HCT116 (cell line): ENCODE data around the gene ORC6. TPM values are rescaled to one million over a fixed set of nuclear protein-coding genes. Genes with fewer than 3 reads are reported as not detected.

Experiments
- ATAC-seq: fragments of 200-7000 bp; cut with Tn5 transposase; 2 replicates; pipeline ENCODE4 v1.9.1; 2020; ENCODE audit warnings: mild to moderate bottlenecking, moderate library complexity
- BruUV-seq: library from RNA; stranded (reverse); fragments of 400-500 nt; replicated peaks from 2 replicates; lab custom pipeline; 2021; lab: Mats Ljungman, UMichigan
- CTCF ChIA-PET: fragments of 300-600 bp; sonication (Branson Sonifier 250); formaldehyde crosslinking; loops from one replicate; lab custom pipeline; 2021; ENCODE audit warnings: antibody characterized with exemption; lab: Charles Lee
- POLR2A ChIA-PET: fragments of 300-600, 350-600 bp; sonication (Branson Sonifier 250); formaldehyde crosslinking; loops from one replicate; lab custom pipeline; 2021; ENCODE audit warnings: antibody characterized with exemption; lab: Charles Lee
- RAD21 ChIA-PET, 2 experiments: fragments of 300-600 bp; sonication (Branson Sonifier 250); formaldehyde crosslinking; loops; one replicate each; lab custom pipeline; 2023; ENCODE audit warnings: low total read pairs in 2 of 2; ENCODE audit not compliant: uncharacterized antibody in 2 of 2, unreplicated experiment in 2 of 2, low non-redundant PET in 1 of 2; lab: Charles Lee
- DNase-seq: peaks from one replicate; pipeline ENCODE4 v3.0.0-alpha.2; 2010; ENCODE audit warnings: low read depth, low spot score
- H2AFZ ChIP-seq: fragments of 200-600 bp; shearing (Covaris generic), sonication (generic); 2 replicates; pipeline ENCODE4 v1.6.1; 2017; ENCODE audit warnings: low read depth, mixed run types, mixed read lengths, antibody characterized with exemption, low read length; ENCODE audit not compliant: poor library complexity, severe bottlenecking
- H3K27ac ChIP-seq: 2 replicates; pipeline ENCODE4 v1.5.1; 2012; ENCODE audit warnings: low read depth, low read length
- H3K27me3 ChIP-seq: fragments of 200-600 bp; sonication (generic); 2 replicates; pipeline ENCODE4 v1.6.1; 2016; ENCODE audit warnings: mixed run types, low read length, mixed read lengths; ENCODE audit not compliant: insufficient read depth
- H3K36me3 ChIP-seq, 2 experiments: fragments of 200-500 bp in 1 of 2; fragments of 200-600 bp in 1 of 2; sonication (Bioruptor generic) in 1 of 2; sonication (generic) in 1 of 2; 2 replicates each; pipeline versions ENCODE4 v1.5.1 to v1.6.1; 2014 to 2016; ENCODE audit warnings: low read length in 2 of 2, inconsistent platforms in 1 of 2, mixed read lengths in 1 of 2, mixed run types in 1 of 2; ENCODE audit not compliant: insufficient read depth in 2 of 2, control insufficient read depth in 1 of 2
- H3K4me1 ChIP-seq, 2 experiments: fragments of 200-600 bp in 1 of 2; sonication (generic) in 1 of 2; 2 replicates each; pipeline versions ENCODE4 v1.5.1 to v1.6.1; 2012 to 2017; ENCODE audit warnings: low read length in 2 of 2, inconsistent platforms in 1 of 2, mild to moderate bottlenecking in 1 of 2, mixed read lengths in 1 of 2, mixed run types in 1 of 2, moderate library complexity in 1 of 2; ENCODE audit not compliant: insufficient read depth in 2 of 2, control insufficient read depth in 1 of 2
- H3K4me2 ChIP-seq: fragments of 200-600 bp; sonication (generic); 2 replicates; pipeline ENCODE4 v1.6.1; 2017; ENCODE audit warnings: mixed run types, low read length, mixed read lengths
- H3K4me3 ChIP-seq, 2 experiments: fragments of 200-600 bp in 1 of 2; sonication (generic) in 1 of 2; replicated peaks in 1 of 2; 2 replicates each; pipeline ENCODE4 v1.5.1; 2011 to 2016; ENCODE audit warnings: low read length in 2 of 2, control low read depth in 1 of 2, low read depth in 1 of 2, mild to moderate bottlenecking in 1 of 2, mixed read lengths in 1 of 2, mixed run types in 1 of 2
- H3K79me2 ChIP-seq: fragments of 200-600 bp; sonication (generic); 2 replicates; pipeline ENCODE4 v1.6.1; 2017; ENCODE audit warnings: mild to moderate bottlenecking, mixed run types, low read length, moderate library complexity, mixed read lengths; ENCODE audit not compliant: insufficient read depth
- H3K9ac ChIP-seq: fragments of 200-600 bp; sonication (generic); 2 replicates; pipeline ENCODE4 v1.6.1; 2016; ENCODE audit warnings: low read length, mixed read lengths
- H3K9me2 ChIP-seq: fragments of 200-600 bp; sonication (generic), shearing (Covaris generic); 2 replicates; pipeline ENCODE4 v1.6.1; 2017; ENCODE audit warnings: mixed run types, mild to moderate bottlenecking, moderate library complexity; ENCODE audit not compliant: insufficient read depth
- H3K9me3 ChIP-seq, 2 experiments: fragments of 200-500 bp in 1 of 2; fragments of 200-600 bp in 1 of 2; sonication (Bioruptor generic) in 1 of 2; sonication (generic) in 1 of 2; 2 replicates each; pipeline ENCODE4 v1.6.1; 2014 to 2017; ENCODE audit warnings: low read length in 2 of 2, mixed read lengths in 2 of 2, inconsistent platforms in 1 of 2, low read depth in 1 of 2, mild to moderate bottlenecking in 1 of 2, mixed run types in 1 of 2, moderate library complexity in 1 of 2; ENCODE audit not compliant: control insufficient read depth in 1 of 2, insufficient read depth in 1 of 2
- H4K20me1 ChIP-seq: fragments of 200-600 bp; sonication (generic), shearing (Covaris generic); 2 replicates; pipeline ENCODE4 v1.6.1; 2017; ENCODE audit warnings: mixed run types, mild to moderate bottlenecking, moderate library complexity; ENCODE audit not compliant: insufficient read depth
- CBX3 ChIP-seq: IDR thresholded peaks from 2 replicates; pipeline ENCODE4 v1.6.1; 2012; ENCODE audit warnings: low read depth
- EGR1 ChIP-seq: IDR thresholded peaks from 2 replicates; pipeline ENCODE4 v1.6.1; 2012; ENCODE audit warnings: low read depth
- FOSL1 ChIP-seq: IDR thresholded peaks from 2 replicates; pipeline ENCODE4 v1.6.1; 2012; ENCODE audit warnings: low read depth
- POLR2AphosphoS5 ChIP-seq: IDR thresholded peaks from 2 replicates; pipeline ENCODE4 v1.6.1; 2011; ENCODE audit warnings: mild to moderate bottlenecking, low read depth, low read length, moderate library complexity
- RAD21 ChIP-seq: IDR thresholded peaks from 2 replicates; pipeline ENCODE4 v1.6.1; 2012; ENCODE audit warnings: low read depth, mild to moderate bottlenecking
- SIN3A ChIP-seq: IDR thresholded peaks from 2 replicates; pipeline ENCODE4 v1.6.1; 2012; ENCODE audit warnings: low read depth
- SRF ChIP-seq: IDR thresholded peaks from 2 replicates; pipeline ENCODE4 v1.6.1; 2012; ENCODE audit warnings: low read depth
- TCF7L2 ChIP-seq: IDR thresholded peaks from 2 replicates; pipeline ENCODE4 v1.7.0; 2011; ENCODE audit warnings: borderline replicate concordance, inconsistent platforms; ENCODE audit not compliant: insufficient read depth, insufficient read length; ENCODE audit errors: extremely low read depth
- YY1 ChIP-seq: IDR thresholded peaks from 2 replicates; pipeline ENCODE4 v1.6.1; 2011; ENCODE audit warnings: low read length, low read depth, moderate library complexity, mild to moderate bottlenecking; ENCODE audit not compliant: insufficient replicate concordance; ENCODE audit errors: extremely low read depth
- ZNF274 ChIP-seq: fragments of 200-500 bp; sonication (Bioruptor generic); IDR thresholded peaks from 2 replicates; pipeline ENCODE4 v1.6.1; 2014; ENCODE audit warnings: mild to moderate bottlenecking, low read depth, low read length, inconsistent platforms
- intact Hi-C: fragments of 100-400 bp; cut with micrococcal nuclease; formaldehyde crosslinking; loops from 2 replicates; pipeline ENCODE4 v1.10.0; 2022
- total RNA-seq: library from RNA; stranded (reverse); gene quantifications from one replicate; pipeline ENCODE4 v1.2.1, GENCODE V29; 2021; ENCODE audit not compliant: unreplicated experiment
- TF ChIP-seq, protein P1 (sequence below): IDR thresholded peaks from 2 replicates; pipeline ENCODE4 v1.6.1; 2012
- TF ChIP-seq, protein P2 (sequence below), 3 experiments: fragments of 200-600 bp in 1 of 3; sonication (generic) in 1 of 3; IDR thresholded peaks in 2 of 3; conservative IDR thresholded peaks in 1 of 3; 2 replicates each; pipeline ENCODE4 v1.5.1; 2012 to 2017; ENCODE audit warnings: low read depth in 2 of 3, low read length in 2 of 3, antibody characterized with exemption in 1 of 3, borderline replicate concordance in 1 of 3, control low read depth in 1 of 3, mild to moderate bottlenecking in 1 of 3, mixed read lengths in 1 of 3, mixed run types in 1 of 3, moderate library complexity in 1 of 3; ENCODE audit not compliant: insufficient read depth in 1 of 3
- TF ChIP-seq, protein P3 (sequence below): IDR thresholded peaks from 2 replicates; pipeline ENCODE4 v1.6.1; 2012; ENCODE audit warnings: low read depth

ORC6 gene
- total RNA-seq, 1 experiment from 2014 or later, result 44.7 TPM

DNA sequence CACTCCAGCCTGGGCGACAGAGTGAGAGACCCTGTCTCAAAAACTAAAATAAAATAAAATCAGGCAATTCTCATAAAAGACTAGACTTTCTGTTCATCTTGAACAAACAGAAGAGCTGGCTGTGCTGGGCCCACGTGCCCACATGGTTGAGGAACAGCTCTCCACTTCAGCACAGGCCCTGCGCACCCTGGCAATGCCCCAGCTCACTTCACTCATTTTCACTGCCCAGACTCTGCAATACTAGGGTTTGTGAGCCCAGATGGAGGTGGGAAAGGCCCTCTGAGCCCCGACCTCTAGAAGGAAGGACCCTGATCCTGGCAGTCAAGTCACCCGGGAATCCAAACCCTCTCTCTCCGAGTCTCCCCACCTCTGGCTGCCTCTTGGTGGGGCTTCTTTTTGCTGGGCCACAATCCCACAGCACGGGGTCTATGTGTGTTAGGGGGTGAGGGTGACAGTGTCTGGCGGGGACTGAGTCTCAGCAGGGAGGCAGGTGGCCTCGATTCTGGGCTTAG is 43.9 kb downstream of the ORC6 start:
- H3K9ac ChIP-seq, result no peak overlapping the region
- DNase-seq, result no peak
- no TSS peak for BruUV-seq
- no peaks in the 10 kb centered on the region for H3K36me3 ChIP-seq
- H4K20me1 ChIP-seq, result no peaks in the 10 kb centered on the region
- no peak overlapping the region for H3K27ac ChIP-seq
- H3K27me3 ChIP-seq, result no peaks in the 10 kb centered on the region
- H3K4me1 ChIP-seq, result no peaks in the 10 kb centered on the region
- CTCF ChIA-PET, result no interaction called here
- RAD21 ChIA-PET, result no interaction called here
- intact Hi-C loops, result no loop called here
- no peak overlapping the region for H2AFZ ChIP-seq
- no peak overlapping the region for H3K4me3 ChIP-seq
- H3K79me2 ChIP-seq, result no peaks in the 10 kb centered on the region
- no peak for ATAC-seq
- H3K4me2 ChIP-seq, result no peak overlapping the region
- no peaks in the 10 kb centered on the region for H3K9me3 ChIP-seq
- POLR2A ChIA-PET, result no interaction called here
- TF ChIP-seq, protein P1, sequence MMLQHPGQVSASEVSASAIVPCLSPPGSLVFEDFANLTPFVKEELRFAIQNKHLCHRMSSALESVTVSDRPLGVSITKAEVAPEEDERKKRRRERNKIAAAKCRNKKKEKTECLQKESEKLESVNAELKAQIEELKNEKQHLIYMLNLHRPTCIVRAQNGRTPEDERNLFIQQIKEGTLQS, result no peak
- TF ChIP-seq SIN3A (no peak), YY1 (no peak), EGR1 (no peak), TCF7L2 (no peak), POLR2AphosphoS5 (no peak), CBX3 (no peak), RAD21 (no peak), ZNF274 (no peak), FOSL1 (no peak), SRF (no peak)
- TF ChIP-seq, protein P2, sequence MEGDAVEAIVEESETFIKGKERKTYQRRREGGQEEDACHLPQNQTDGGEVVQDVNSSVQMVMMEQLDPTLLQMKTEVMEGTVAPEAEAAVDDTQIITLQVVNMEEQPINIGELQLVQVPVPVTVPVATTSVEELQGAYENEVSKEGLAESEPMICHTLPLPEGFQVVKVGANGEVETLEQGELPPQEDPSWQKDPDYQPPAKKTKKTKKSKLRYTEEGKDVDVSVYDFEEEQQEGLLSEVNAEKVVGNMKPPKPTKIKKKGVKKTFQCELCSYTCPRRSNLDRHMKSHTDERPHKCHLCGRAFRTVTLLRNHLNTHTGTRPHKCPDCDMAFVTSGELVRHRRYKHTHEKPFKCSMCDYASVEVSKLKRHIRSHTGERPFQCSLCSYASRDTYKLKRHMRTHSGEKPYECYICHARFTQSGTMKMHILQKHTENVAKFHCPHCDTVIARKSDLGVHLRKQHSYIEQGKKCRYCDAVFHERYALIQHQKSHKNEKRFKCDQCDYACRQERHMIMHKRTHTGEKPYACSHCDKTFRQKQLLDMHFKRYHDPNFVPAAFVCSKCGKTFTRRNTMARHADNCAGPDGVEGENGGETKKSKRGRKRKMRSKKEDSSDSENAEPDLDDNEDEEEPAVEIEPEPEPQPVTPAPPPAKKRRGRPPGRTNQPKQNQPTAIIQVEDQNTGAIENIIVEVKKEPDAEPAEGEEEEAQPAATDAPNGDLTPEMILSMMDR (IDR thresholded peaks at IDR 0.05 in 2 of 3, conservative IDR thresholded peaks at IDR 0.05 in 1 of 3; ENCODE audit: borderline replicate concordance in 1 of 3, insufficient read depth in 1 of 3, low read depth in 2 of 3, low read length in 2 of 3), result no peak
- TF ChIP-seq, protein P3, sequence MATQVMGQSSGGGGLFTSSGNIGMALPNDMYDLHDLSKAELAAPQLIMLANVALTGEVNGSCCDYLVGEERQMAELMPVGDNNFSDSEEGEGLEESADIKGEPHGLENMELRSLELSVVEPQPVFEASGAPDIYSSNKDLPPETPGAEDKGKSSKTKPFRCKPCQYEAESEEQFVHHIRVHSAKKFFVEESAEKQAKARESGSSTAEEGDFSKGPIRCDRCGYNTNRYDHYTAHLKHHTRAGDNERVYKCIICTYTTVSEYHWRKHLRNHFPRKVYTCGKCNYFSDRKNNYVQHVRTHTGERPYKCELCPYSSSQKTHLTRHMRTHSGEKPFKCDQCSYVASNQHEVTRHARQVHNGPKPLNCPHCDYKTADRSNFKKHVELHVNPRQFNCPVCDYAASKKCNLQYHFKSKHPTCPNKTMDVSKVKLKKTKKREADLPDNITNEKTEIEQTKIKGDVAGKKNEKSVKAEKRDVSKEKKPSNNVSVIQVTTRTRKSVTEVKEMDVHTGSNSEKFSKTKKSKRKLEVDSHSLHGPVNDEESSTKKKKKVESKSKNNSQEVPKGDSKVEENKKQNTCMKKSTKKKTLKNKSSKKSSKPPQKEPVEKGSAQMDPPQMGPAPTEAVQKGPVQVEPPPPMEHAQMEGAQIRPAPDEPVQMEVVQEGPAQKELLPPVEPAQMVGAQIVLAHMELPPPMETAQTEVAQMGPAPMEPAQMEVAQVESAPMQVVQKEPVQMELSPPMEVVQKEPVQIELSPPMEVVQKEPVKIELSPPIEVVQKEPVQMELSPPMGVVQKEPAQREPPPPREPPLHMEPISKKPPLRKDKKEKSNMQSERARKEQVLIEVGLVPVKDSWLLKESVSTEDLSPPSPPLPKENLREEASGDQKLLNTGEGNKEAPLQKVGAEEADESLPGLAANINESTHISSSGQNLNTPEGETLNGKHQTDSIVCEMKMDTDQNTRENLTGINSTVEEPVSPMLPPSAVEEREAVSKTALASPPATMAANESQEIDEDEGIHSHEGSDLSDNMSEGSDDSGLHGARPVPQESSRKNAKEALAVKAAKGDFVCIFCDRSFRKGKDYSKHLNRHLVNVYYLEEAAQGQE, result no peak
- H3K9me2 ChIP-seq, result no peaks in the 10 kb centered on the region
